GM12878 (cell line): ENCODE results near the gene CHIC2. TPM values are rescaled to one million over a fixed set of nuclear protein-coding genes. Genes with fewer than 3 reads are reported as not detected.

ENCODE experiments used
- ATAC-seq: fragments of 200-7000 bp; cut with Tn5 transposase; 3 replicates; pipeline ENCODE4 v1.9.1; 2020; ENCODE audit warnings: mild to moderate bottlenecking, moderate library complexity
- BruUV-seq: library from RNA; stranded (reverse); fragments of 400-500 nt; replicated peaks from 2 replicates; lab custom pipeline; 2021; lab: Mats Ljungman, UMichigan
- CTCF ChIA-PET: fragments of 300-600 bp; sonication (Branson Sonifier 250); formaldehyde crosslinking; extraction: SDS; loops from one replicate; lab custom pipeline; 2021; ENCODE audit warnings: inconsistent platforms; lab: Yijun Ruan, JAX
- POLR2A ChIA-PET: fragments of 350-600 bp; formaldehyde crosslinking; extraction: SDS; loops from one replicate; lab custom pipeline; 2021; ENCODE audit warnings: inconsistent platforms; lab: Charles Lee
- RAD21 ChIA-PET: fragments of 300-600 bp; sonication (Branson Sonifier 250); formaldehyde crosslinking; loops from one replicate; lab custom pipeline; 2023; ENCODE audit warnings: antibody characterized with exemption; ENCODE audit not compliant: unreplicated experiment; lab: Charles Lee
- SMC1A ChIA-PET: fragments of 300-600 bp; sonication (Branson Sonifier 250); formaldehyde crosslinking; loops from one replicate; lab custom pipeline; 2023; ENCODE audit not compliant: unreplicated experiment, uncharacterized antibody; lab: Charles Lee
- DNase-seq: peaks from one replicate; pipeline ENCODE4 v3.0.0-alpha.2; 2011; ENCODE audit warnings: low read depth, low spot score
- FAIRE-seq: peaks from 3 replicates; lab custom pipeline; 2011; peaks lifted over from hg19 to GRCh38; lab: Jason Lieb, UNC
- H2AFZ ChIP-seq: 2 replicates; pipeline ENCODE4 v1.6.0; 2011; ENCODE audit warnings: low read depth, low read length, control low read depth; ENCODE audit not compliant: control insufficient read depth
- H3K27ac ChIP-seq: 2 replicates; pipeline ENCODE4 v1.5.1; 2011; ENCODE audit warnings: control low read depth; ENCODE audit not compliant: control insufficient read depth, insufficient read depth
- H3K27me3 ChIP-seq, 2 experiments: replicated peaks in 1 of 2; 2 replicates each; pipeline versions ENCODE4 v1.6.0 to v1.6.1; 2011; ENCODE audit warnings: low read length in 1 of 2; ENCODE audit not compliant: control insufficient read depth in 2 of 2, insufficient read depth in 2 of 2
- H3K36me3 ChIP-seq, 2 experiments: 2 replicates each; pipeline ENCODE4 v1.5.1; 2011; ENCODE audit warnings: low read length in 1 of 2; ENCODE audit not compliant: control insufficient read depth in 2 of 2, insufficient read depth in 2 of 2
- H3K4me1 ChIP-seq: 2 replicates; pipeline ENCODE4 v1.6.1; 2011; ENCODE audit warnings: mild to moderate bottlenecking, low read length, moderate library complexity, mixed read lengths; ENCODE audit not compliant: control insufficient read depth, insufficient read depth
- H3K4me2 ChIP-seq: 2 replicates; pipeline ENCODE4 v1.6.0; 2011; ENCODE audit warnings: control low read depth; ENCODE audit not compliant: control insufficient read depth, insufficient read depth
- H3K4me3 ChIP-seq: fragments of 200-600 bp; sonication (generic); 2 replicates; pipeline ENCODE4 v1.5.1; 2016
- H3K79me2 ChIP-seq: 2 replicates; pipeline ENCODE4 v1.6.0; 2011; ENCODE audit warnings: low read length; ENCODE audit not compliant: control insufficient read depth, insufficient read depth
- H3K9ac ChIP-seq: 2 replicates; pipeline ENCODE4 v1.8.0; 2011; ENCODE audit warnings: low read length, control low read depth, mixed read lengths; ENCODE audit not compliant: control insufficient read depth, insufficient read depth
- H3K9me3 ChIP-seq: replicated peaks from 3 replicates; pipeline ENCODE4 v1.5.1; 2011; ENCODE audit warnings: mild to moderate bottlenecking, low read length; ENCODE audit not compliant: control insufficient read depth, insufficient read depth
- H4K20me1 ChIP-seq: 2 replicates; pipeline ENCODE4 v1.6.0; 2011; ENCODE audit not compliant: control insufficient read depth, insufficient read depth
- ATF7 ChIP-seq: fragments of 450-650 bp; IDR thresholded peaks from 2 replicates; pipeline ENCODE4 v1.6.1; 2016; ENCODE audit warnings: low read depth, mild to moderate bottlenecking
- HDAC6 ChIP-seq: fragments of 200-600 bp; sonication (generic); IDR thresholded peaks from one replicate; pipeline ENCODE4 v1.8.0; 2017; ENCODE audit warnings: antibody characterized with exemption; ENCODE audit not compliant: unreplicated experiment
- PKNOX1 ChIP-seq: fragments of 450-650 bp; IDR thresholded peaks from 2 replicates; pipeline ENCODE4 v1.6.1; 2016; ENCODE audit warnings: mild to moderate bottlenecking
- RAD51 ChIP-seq: fragments of 450-650 bp; IDR thresholded peaks from 2 replicates; pipeline ENCODE4 v1.6.1; 2016; ENCODE audit warnings: moderate library complexity, mild to moderate bottlenecking, inconsistent platforms
- SUZ12 ChIP-seq: fragments of 200-600 bp; sonication (generic); IDR thresholded peaks from one replicate; pipeline ENCODE4 v1.6.1; 2018; ENCODE audit warnings: antibody characterized with exemption, mild to moderate bottlenecking; ENCODE audit not compliant: unreplicated experiment
- WGBS: methylation state at CpG from one replicate; pipeline ENCODE4 v1.1.6; 2016; ENCODE audit warnings: low lambda C conversion rate; ENCODE audit not compliant: insufficient replicate concordance, insufficient coverage; ENCODE audit errors: missing lambda C conversion rate; 5-methylcytosine and 5-hydroxymethylcytosine counted together
- in situ Hi-C: fragments of 300-500 bp; cut with MboI; formaldehyde crosslinking; loops from 9 replicates; pipeline ENCODE4 v1.14.3; 2018; ENCODE audit warnings: mixed read lengths
- intact Hi-C: fragments of 100-400 bp; cut with micrococcal nuclease; formaldehyde crosslinking; loops from one replicate; pipeline ENCODE4 v1.14.2; 2022; ENCODE audit not compliant: unreplicated experiment
- polyA plus RNA-seq, 11 experiments: library from polyadenylated mRNA; depleted of rRNA in 4 of 11; unstranded in 6 of 11; stranded (reverse) in 5 of 11; fragments of >200 nt; fragmentation: Nextera tagmentation in 4 of 11; fragmentation: Illumina TruSeq in 1 of 11; extraction: Ambion mirVana in 4 of 11; extraction: Trizol in 1 of 11; gene quantifications; 1 replicate in 1 of 11; 2 replicates in 10 of 11; pipeline versions ENCODE4 v1.2.1 to v1.2.3, GENCODE V29; 2011 to 2016; ENCODE audit warnings: inconsistent platforms in 2 of 11, missing spikeins in 2 of 11, low read depth in 1 of 11
- total RNA-seq, 4 experiments: library from RNA; depleted of rRNA in 3 of 4; stranded (reverse); fragments of >200 nt in 3 of 4; fragmentation: Illumina TruSeq in 1 of 4; extraction: Trizol in 1 of 4; gene quantifications; 2 replicates each; pipeline versions ENCODE4 v1.2.1 to v1.2.3, GENCODE V29; 2013 to 2021
- TF ChIP-seq, protein P1 (sequence below): fragments of 450-650 bp; IDR thresholded peaks from 2 replicates; pipeline ENCODE4 v1.6.1; 2017; ENCODE audit warnings: borderline replicate concordance

Gene CHIC2
- total and polyA plus RNA-seq, 10 of the 15 experiments (the other 5 are each of a cell fraction or from before 2014, with no cell fraction given), result 0.80 to 24.4 (median 12.2) TPM

DNA sequence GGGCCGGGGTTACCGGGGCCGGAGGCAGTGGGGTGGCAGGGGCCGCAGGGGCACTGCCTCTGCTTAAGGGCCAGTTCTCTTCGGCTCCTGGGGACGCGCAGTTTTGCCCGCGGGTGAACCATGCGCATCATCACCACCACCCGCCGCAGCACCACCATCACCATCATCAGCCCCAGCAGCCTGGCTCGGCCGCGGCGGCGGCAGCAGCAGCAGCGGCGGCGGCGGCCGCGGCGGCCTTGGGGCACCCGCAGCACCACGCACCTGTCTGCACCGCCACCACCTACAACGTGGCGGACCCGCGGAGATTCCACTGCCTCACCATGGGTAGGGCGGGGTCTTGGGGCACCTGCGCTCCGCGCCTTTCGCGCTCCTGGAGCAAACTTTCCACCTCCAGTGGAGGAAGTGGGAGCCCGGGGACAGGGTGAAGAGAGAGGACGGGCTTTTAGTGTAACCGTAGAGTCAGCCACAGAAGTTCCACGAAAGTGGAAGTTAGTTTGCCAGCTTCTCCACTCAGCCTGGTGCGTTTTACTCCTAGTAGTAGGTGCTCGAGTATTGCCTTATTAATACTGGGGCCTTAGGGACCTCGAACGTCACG lies 36.3 kb upstream of the CHIC2 start:
- BruUV-seq, result no TSS peak
- ATAC-seq (no peak; the same call in 2 of the 3 replicates), FAIRE-seq (no peak), DNase-seq (no peak)
- Histone ChIP-seq H3K4me3 (peak overlapping the region; percentile 50), H3K4me1 (peaks cover 13% of the 10 kb centered on the region), H3K27ac (no peak overlapping the region), H3K79me2 (no peaks in the 10 kb centered on the region), H3K27me3 (peaks cover 26 to 31% of the 10 kb centered on the region in 2 experiments), H3K36me3 (no peaks in the 10 kb centered on the region), H2AFZ (no peak overlapping the region), H3K9ac (no peak overlapping the region), H3K4me2 (peak overlapping the region; percentile 62), H3K9me3 (no peaks in the 10 kb centered on the region), H4K20me1 (no peaks in the 10 kb centered on the region)
- in situ Hi-C loops (no loop called here), intact Hi-C loops (no loop called here)
- ChIA-PET POLR2A (no interaction called here), RAD21 (no interaction called here), CTCF (no interaction called here), SMC1A (no interaction called here)
- WGBS, result 1% methylated on average over 36 of the region's 46 CpGs
- TF ChIP-seq ATF7 (no peak), RAD51 (no peak), HDAC6 (peak; percentile 50), PKNOX1 (no peak), SUZ12 (peak; percentile 77)
- TF ChIP-seq, protein P1, sequence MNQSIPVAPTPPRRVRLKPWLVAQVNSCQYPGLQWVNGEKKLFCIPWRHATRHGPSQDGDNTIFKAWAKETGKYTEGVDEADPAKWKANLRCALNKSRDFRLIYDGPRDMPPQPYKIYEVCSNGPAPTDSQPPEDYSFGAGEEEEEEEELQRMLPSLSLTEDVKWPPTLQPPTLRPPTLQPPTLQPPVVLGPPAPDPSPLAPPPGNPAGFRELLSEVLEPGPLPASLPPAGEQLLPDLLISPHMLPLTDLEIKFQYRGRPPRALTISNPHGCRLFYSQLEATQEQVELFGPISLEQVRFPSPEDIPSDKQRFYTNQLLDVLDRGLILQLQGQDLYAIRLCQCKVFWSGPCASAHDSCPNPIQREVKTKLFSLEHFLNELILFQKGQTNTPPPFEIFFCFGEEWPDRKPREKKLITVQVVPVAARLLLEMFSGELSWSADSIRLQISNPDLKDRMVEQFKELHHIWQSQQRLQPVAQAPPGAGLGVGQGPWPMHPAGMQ, result no peak
